ENCODE measurements around the gene RAB4B. TPM values are rescaled to one million over a fixed set of nuclear protein-coding genes. Genes with fewer than 3 reads are reported as not detected.
A peak's percentile ranks its signal among the peaks of the same experiment; 100 is the strongest.

The RAB4B gene
- total RNA-seq, 3 donors from 2014 or later, result 21.6 to 28.2 (median 22.1) TPM

- Histone ChIP-seq H3K4me3 (no peak overlapping the region), H3K4me1 (peaks cover 0 to 11% of the 10 kb centered on the region in 2 donors), H3K9me3 (no peaks in the 10 kb centered on the region), H3K36me3 (no peaks in the 10 kb centered on the region), H3K27me3 (no peaks in the 10 kb centered on the region), H3K27ac (peak overlapping the region in 1 of 2 donors; percentile 58)
- TF ChIP-seq, protein P1, sequence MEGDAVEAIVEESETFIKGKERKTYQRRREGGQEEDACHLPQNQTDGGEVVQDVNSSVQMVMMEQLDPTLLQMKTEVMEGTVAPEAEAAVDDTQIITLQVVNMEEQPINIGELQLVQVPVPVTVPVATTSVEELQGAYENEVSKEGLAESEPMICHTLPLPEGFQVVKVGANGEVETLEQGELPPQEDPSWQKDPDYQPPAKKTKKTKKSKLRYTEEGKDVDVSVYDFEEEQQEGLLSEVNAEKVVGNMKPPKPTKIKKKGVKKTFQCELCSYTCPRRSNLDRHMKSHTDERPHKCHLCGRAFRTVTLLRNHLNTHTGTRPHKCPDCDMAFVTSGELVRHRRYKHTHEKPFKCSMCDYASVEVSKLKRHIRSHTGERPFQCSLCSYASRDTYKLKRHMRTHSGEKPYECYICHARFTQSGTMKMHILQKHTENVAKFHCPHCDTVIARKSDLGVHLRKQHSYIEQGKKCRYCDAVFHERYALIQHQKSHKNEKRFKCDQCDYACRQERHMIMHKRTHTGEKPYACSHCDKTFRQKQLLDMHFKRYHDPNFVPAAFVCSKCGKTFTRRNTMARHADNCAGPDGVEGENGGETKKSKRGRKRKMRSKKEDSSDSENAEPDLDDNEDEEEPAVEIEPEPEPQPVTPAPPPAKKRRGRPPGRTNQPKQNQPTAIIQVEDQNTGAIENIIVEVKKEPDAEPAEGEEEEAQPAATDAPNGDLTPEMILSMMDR (IDR thresholded peaks at IDR 0.05), result no peak
- no peak for TF ChIP-seq POLR2AphosphoS5 (IDR thresholded peaks at IDR 0.05)
- TF ChIP-seq POLR2A (IDR thresholded peaks at IDR 0.05), result no peak
- intact Hi-C loops (cut with DNase I; ENCODE audit: low total_unique reads), result no loop called here
- no peak for DNase-seq (ENCODE audit: low spot score in 2 of 2)
Measured at GRCh38 chr19:40744554-40745401, 33.3 kb upstream of the RAB4B start.

DNA sequence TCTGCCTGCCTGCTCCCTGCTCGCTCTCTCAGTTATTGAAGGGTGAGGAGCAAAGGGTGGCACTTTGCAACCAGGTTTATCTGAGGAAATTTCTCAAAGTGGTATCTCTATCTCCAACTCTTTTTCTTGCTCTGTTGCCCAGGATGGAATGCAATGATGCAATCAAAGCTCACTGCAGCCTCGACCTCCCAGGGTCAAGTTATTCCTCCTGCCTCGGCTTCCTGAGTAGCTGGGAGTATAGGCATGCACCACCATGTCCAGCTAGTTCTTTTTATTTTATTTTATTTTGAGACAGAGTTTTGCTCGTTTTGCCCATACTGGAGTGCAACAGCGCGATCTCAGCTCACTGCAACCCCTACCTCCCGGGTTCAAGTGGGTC lies 32.7 kb upstream of the RAB4B start:
- no peak for TF ChIP-seq POLR2A (IDR thresholded peaks at IDR 0.05)
- TF ChIP-seq POLR2AphosphoS5 (IDR thresholded peaks at IDR 0.05), result no peak
- TF ChIP-seq, protein P1 (IDR thresholded peaks at IDR 0.05), result no peak
- no peaks in the 10 kb centered on the region for H3K36me3 ChIP-seq
- H3K9me3 ChIP-seq, result no peaks in the 10 kb centered on the region
- no peak for DNase-seq (ENCODE audit: low spot score in 2 of 2)
- intact Hi-C loops (cut with DNase I; ENCODE audit: low total_unique reads), result no loop called here
- no peak overlapping the region for H3K4me3 ChIP-seq
- H3K27me3 ChIP-seq, result no peaks in the 10 kb centered on the region
- H3K27ac ChIP-seq, result peak overlapping the region in 1 of 2 donors; percentile 58
- peaks cover 0 to 11% of the 10 kb centered on the region in 2 donors for H3K4me1 ChIP-seq

DNA sequence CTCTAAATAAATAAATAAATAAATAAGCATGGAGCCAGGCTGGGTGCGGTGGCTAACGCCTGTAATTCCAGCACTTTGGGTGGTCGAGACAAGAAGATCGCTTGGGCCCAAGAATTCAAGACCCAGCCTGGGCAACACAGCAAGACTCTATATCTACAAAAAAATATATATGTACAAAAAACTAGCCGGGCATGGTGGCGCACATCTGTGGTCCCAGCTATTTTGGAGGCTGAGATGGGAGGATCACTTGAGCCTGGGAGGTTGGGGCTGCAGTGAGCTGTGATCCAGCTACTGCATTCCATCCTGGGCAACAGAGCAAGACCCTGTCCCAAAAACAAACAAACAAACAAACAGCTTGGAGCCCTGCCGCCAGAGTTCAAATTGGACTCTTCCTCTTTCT lies 30.5 kb upstream of the RAB4B start:
- Histone ChIP-seq H3K36me3 (no peaks in the 10 kb centered on the region), H3K9me3 (no peaks in the 10 kb centered on the region), H3K4me1 (peaks cover 0 to 11% of the 10 kb centered on the region in 2 donors), H3K27me3 (no peaks in the 10 kb centered on the region), H3K4me3 (no peak overlapping the region), H3K27ac (no peak overlapping the region)
- intact Hi-C loops (cut with DNase I; ENCODE audit: low total_unique reads), result no loop called here
- DNase-seq (ENCODE audit: low spot score in 2 of 2), result no peak
- no peak for TF ChIP-seq POLR2A (IDR thresholded peaks at IDR 0.05)
- TF ChIP-seq POLR2AphosphoS5 (IDR thresholded peaks at IDR 0.05), result no peak
- TF ChIP-seq, protein P1 (IDR thresholded peaks at IDR 0.05), result no peak

GRCh38 chr19:40750058-40750873 lies 27.8 kb upstream of the RAB4B start, which contains the start of gene ACTMAP:
Gene ACTMAP (minus strand): TSS chr19:40750477. CDS start chr19:40749803, 674 bp downstream.
- TF ChIP-seq POLR2A (IDR thresholded peaks at IDR 0.05), result peak; percentile 79
- peak; percentile 82 to 97 (median 97) for TF ChIP-seq POLR2AphosphoS5 (IDR thresholded peaks at IDR 0.05)
- TF ChIP-seq, protein P1 (IDR thresholded peaks at IDR 0.05), result peak in 2 of 3 donors; percentile 12 to 18
- peak within 1 kb of the TSS; percentile 62 to 86 (median 78) for H3K4me3 ChIP-seq
- H3K27me3 ChIP-seq, result no peaks in the 10 kb centered on the region
- no peaks in the 10 kb centered on the region for H3K9me3 ChIP-seq
- peak within 1 kb of the TSS; percentile 93 to 96 for H3K27ac ChIP-seq
- H3K4me1 ChIP-seq, result peaks cover 0 to 22% of the 10 kb centered on the region in 2 donors
- intact Hi-C loops (cut with DNase I; ENCODE audit: low total_unique reads), result loop anchor here (5.0 kb wide), 1 partner anchor 88 kb away; no protein-coding TSS in a partner anchor
- peak; percentile 100 for DNase-seq (ENCODE audit: low spot score in 2 of 2)
- no peaks in the 10 kb centered on the region for H3K36me3 ChIP-seq
